GM23338 (cell line): ENCODE results near the gene INPP5A. TPM values are rescaled to one million over a fixed set of nuclear protein-coding genes. Genes with fewer than 3 reads are reported as not detected.
"Not testable (repeated sequence)": the region's sequence is repeated elsewhere in the genome, so short reads cannot be mapped to it uniquely, and the experiment has no call there.

Experiments used
- ATAC-seq: fragments of 200-7000 bp; cut with Tn5 transposase; 3 replicates; pipeline ENCODE4 v1.9.1; 2020
- DNase-seq: peaks from one replicate; pipeline ENCODE4 v3.0.0-alpha.2; 2015; ENCODE audit warnings: low spot score
- H2AFZ ChIP-seq: fragments of 200-600 bp; sonication (generic); 2 replicates; pipeline ENCODE4 v1.8.0; 2016; ENCODE audit warnings: antibody characterized with exemption, mild to moderate bottlenecking, moderate library complexity
- H3F3A ChIP-seq: fragments of 200-600 bp; sonication (generic); replicated peaks from 2 replicates; pipeline ENCODE4 v1.8.0; 2017; ENCODE audit warnings: antibody characterized with exemption, mixed run types, low read depth
- H3K27ac ChIP-seq: fragments of 200-600 bp; sonication (generic); 2 replicates; pipeline ENCODE4 v1.6.1; 2016; ENCODE audit warnings: low read depth
- H3K27me3 ChIP-seq: fragments of 200-600 bp; sonication (generic); 2 replicates; pipeline ENCODE4 v1.8.0; 2016; ENCODE audit warnings: mild to moderate bottlenecking, mixed run types, moderate library complexity; ENCODE audit not compliant: insufficient read depth
- H3K36me3 ChIP-seq: fragments of 200-600 bp; sonication (generic); 2 replicates; pipeline ENCODE4 v1.8.0; 2016; ENCODE audit warnings: mild to moderate bottlenecking; ENCODE audit not compliant: insufficient read depth
- H3K4me1 ChIP-seq: fragments of 200-600 bp; sonication (generic); 2 replicates; pipeline ENCODE4 v1.8.0; 2016; ENCODE audit warnings: mild to moderate bottlenecking, moderate library complexity; ENCODE audit not compliant: insufficient read depth
- H3K4me2 ChIP-seq: fragments of 200-600 bp; sonication (generic); 2 replicates; pipeline ENCODE4 v1.7.1; 2017; ENCODE audit warnings: mixed run types
- H3K4me3 ChIP-seq: fragments of 200-600 bp; sonication (generic); 2 replicates; pipeline ENCODE4 v1.6.1; 2016; ENCODE audit warnings: mixed run types
- H3K79me2 ChIP-seq: fragments of 200-600 bp; sonication (generic); replicated peaks from 2 replicates; pipeline ENCODE4 v1.8.0; 2017; ENCODE audit warnings: mild to moderate bottlenecking; ENCODE audit not compliant: insufficient read depth
- H3K9me2 ChIP-seq: fragments of 200-600 bp; sonication (generic); 2 replicates; pipeline ENCODE4 v1.8.0; 2017; ENCODE audit not compliant: insufficient read depth
- H4K20me1 ChIP-seq: fragments of 200-600 bp; sonication (generic); replicated peaks from 2 replicates; pipeline ENCODE4 v1.8.0; 2017; ENCODE audit warnings: mild to moderate bottlenecking; ENCODE audit not compliant: insufficient read depth
- H3K27ac Mint-ChIP-seq: 2 replicates; pipeline ENCODE4 v1.8.0; 2020; ENCODE audit warnings: inconsistent platforms, mild to moderate bottlenecking, moderate library complexity, mixed read lengths
- H3K27me3 Mint-ChIP-seq: 3 replicates; pipeline ENCODE4 v1.8.0; 2022; ENCODE audit warnings: low read depth, mild to moderate bottlenecking, moderate library complexity, mixed read lengths, inconsistent platforms; ENCODE audit not compliant: insufficient read depth, poor library complexity
- H3K36me3 Mint-ChIP-seq: 3 replicates; pipeline ENCODE4 v1.8.0; 2021; ENCODE audit warnings: low read depth, mild to moderate bottlenecking, inconsistent platforms, moderate library complexity, mixed read lengths
- H3K4me1 Mint-ChIP-seq: 3 replicates; pipeline ENCODE4 v1.8.0; 2020; ENCODE audit warnings: mild to moderate bottlenecking, inconsistent platforms, mixed read lengths
- H3K4me3 Mint-ChIP-seq: 3 replicates; pipeline ENCODE4 v1.8.0; 2021; ENCODE audit warnings: moderate library complexity, mild to moderate bottlenecking, inconsistent platforms, mixed read lengths
- H3K9me3 Mint-ChIP-seq: 3 replicates; pipeline ENCODE4 v1.8.0; 2020; ENCODE audit warnings: moderate library complexity, mild to moderate bottlenecking, inconsistent platforms, mixed read lengths
- CREB1 ChIP-seq: fragments of 250-450 bp; sonication (Bioruptor Pico); IDR thresholded peaks from 2 replicates; pipeline ENCODE4 v1.5.0; 2020; ENCODE audit warnings: low read depth, mild to moderate bottlenecking, moderate library complexity
- ETS1 ChIP-seq: IDR thresholded peaks from 2 replicates; pipeline ENCODE4 v1.6.1; 2016; ENCODE audit warnings: antibody characterized with exemption
- EZH2 ChIP-seq: fragments of 200-600 bp; sonication (generic); IDR thresholded peaks from one replicate; pipeline ENCODE4 v1.8.0; 2017; ENCODE audit warnings: antibody characterized with exemption, mild to moderate bottlenecking, low read depth; ENCODE audit not compliant: unreplicated experiment
- EZH2phosphoT487 ChIP-seq: fragments of 200-600 bp; sonication (generic); IDR thresholded peaks from one replicate; pipeline ENCODE4 v1.8.1; 2018; ENCODE audit warnings: antibody characterized with exemption; ENCODE audit not compliant: unreplicated experiment
- JUNB ChIP-seq: IDR thresholded peaks from one replicate; pipeline ENCODE4 v1.6.1; 2016; ENCODE audit warnings: antibody characterized with exemption; ENCODE audit not compliant: unreplicated experiment
- NANOG ChIP-seq: IDR thresholded peaks from 2 replicates; pipeline ENCODE4 v1.6.1; 2016; ENCODE audit warnings: antibody characterized with exemption, borderline replicate concordance
- REST ChIP-seq: IDR thresholded peaks from one replicate; pipeline ENCODE4 v1.6.1; 2018; ENCODE audit warnings: antibody characterized with exemption; ENCODE audit not compliant: unreplicated experiment
- STAT1 ChIP-seq: IDR thresholded peaks from one replicate; pipeline ENCODE4 v1.6.1; 2016; ENCODE audit warnings: antibody characterized with exemption; ENCODE audit not compliant: unreplicated experiment
- ZNF114 ChIP-seq: fragments of 250-450 bp; sonication (Bioruptor Pico); IDR thresholded peaks from 2 replicates; pipeline ENCODE4 v1.5.0; 2020; ENCODE audit warnings: mild to moderate bottlenecking, moderate library complexity
- ZNF331 ChIP-seq: fragments of 250-450 bp; sonication (Bioruptor Pico); IDR thresholded peaks from 2 replicates; pipeline ENCODE4 v1.5.0; 2020; ENCODE audit warnings: low read depth, mild to moderate bottlenecking, moderate library complexity
- polyA plus RNA-seq: library from polyadenylated mRNA; unstranded; fragments of >200 nt; fragmentation: Nextera tagmentation; extraction: Ambion mirVana; gene quantifications from 2 replicates; pipeline ENCODE4 v1.2.1, GENCODE V29; 2016
- total RNA-seq: library from RNA; depleted of rRNA; stranded (reverse); fragments of >200 nt; shearing (Covaris generic); gene quantifications from 2 replicates; pipeline ENCODE4 v1.2.3, GENCODE V29; 2014
- TF ChIP-seq, protein P1 (sequence below), 2 experiments: fragments of 200-600 bp in 1 of 2; sonication (generic) in 1 of 2; conservative IDR thresholded peaks; 2 replicates each; pipeline versions ENCODE4 v1.5.1 to v1.6.1; 2016 to 2017; ENCODE audit warnings: antibody characterized with exemption in 2 of 2, low read depth in 2 of 2, mild to moderate bottlenecking in 2 of 2, moderate library complexity in 1 of 2

INPP5A gene
- total and polyA plus RNA-seq, 2 experiments from 2014 or later, result 5.9 to 40.6 TPM

GRCh38 chr10:132796846-132797245 is 259.3 kb downstream of the INPP5A start:
- no peaks in the 10 kb centered on the region for H3K9me2 ChIP-seq
- H3K36me3 ChIP-seq, result no peaks in the 10 kb centered on the region
- Mint-ChIP-seq H3K27me3 (peaks cover 13% of the 10 kb centered on the region), H3K9me3 (no peaks in the 10 kb centered on the region), H3K4me3 (no peak overlapping the region), H3K36me3 (no peaks in the 10 kb centered on the region), H3K27ac (no peak overlapping the region), H3K4me1 (no peaks in the 10 kb centered on the region)
- H3K4me1 ChIP-seq, result no peaks in the 10 kb centered on the region
- no peak overlapping the region for H3K27ac ChIP-seq
- TF ChIP-seq JUNB (no peak), CREB1 (CRISPR knock-in tag) (no peak), ZNF331 (CRISPR knock-in tag) (no peak), ZNF114 (CRISPR knock-in tag) (no peak), EZH2 (no peak), NANOG (no peak), EZH2phosphoT487 (no peak), STAT1 (no peak), REST (no peak), ETS1 (no peak)
- TF ChIP-seq, protein P1, sequence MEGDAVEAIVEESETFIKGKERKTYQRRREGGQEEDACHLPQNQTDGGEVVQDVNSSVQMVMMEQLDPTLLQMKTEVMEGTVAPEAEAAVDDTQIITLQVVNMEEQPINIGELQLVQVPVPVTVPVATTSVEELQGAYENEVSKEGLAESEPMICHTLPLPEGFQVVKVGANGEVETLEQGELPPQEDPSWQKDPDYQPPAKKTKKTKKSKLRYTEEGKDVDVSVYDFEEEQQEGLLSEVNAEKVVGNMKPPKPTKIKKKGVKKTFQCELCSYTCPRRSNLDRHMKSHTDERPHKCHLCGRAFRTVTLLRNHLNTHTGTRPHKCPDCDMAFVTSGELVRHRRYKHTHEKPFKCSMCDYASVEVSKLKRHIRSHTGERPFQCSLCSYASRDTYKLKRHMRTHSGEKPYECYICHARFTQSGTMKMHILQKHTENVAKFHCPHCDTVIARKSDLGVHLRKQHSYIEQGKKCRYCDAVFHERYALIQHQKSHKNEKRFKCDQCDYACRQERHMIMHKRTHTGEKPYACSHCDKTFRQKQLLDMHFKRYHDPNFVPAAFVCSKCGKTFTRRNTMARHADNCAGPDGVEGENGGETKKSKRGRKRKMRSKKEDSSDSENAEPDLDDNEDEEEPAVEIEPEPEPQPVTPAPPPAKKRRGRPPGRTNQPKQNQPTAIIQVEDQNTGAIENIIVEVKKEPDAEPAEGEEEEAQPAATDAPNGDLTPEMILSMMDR (conservative IDR thresholded peaks at IDR 0.05; ENCODE audit: low read depth in 2 of 2), result no peak
- no peak for DNase-seq
- ATAC-seq, result no peak
- H3F3A ChIP-seq, result no peaks in the 10 kb centered on the region
- no peaks in the 10 kb centered on the region for H3K27me3 ChIP-seq
- no peak overlapping the region for H2AFZ ChIP-seq
- H3K79me2 ChIP-seq, result no peaks in the 10 kb centered on the region
- no peaks in the 10 kb centered on the region for H4K20me1 ChIP-seq
- H3K4me2 ChIP-seq, result no peak overlapping the region
- no peak overlapping the region for H3K4me3 ChIP-seq

DNA sequence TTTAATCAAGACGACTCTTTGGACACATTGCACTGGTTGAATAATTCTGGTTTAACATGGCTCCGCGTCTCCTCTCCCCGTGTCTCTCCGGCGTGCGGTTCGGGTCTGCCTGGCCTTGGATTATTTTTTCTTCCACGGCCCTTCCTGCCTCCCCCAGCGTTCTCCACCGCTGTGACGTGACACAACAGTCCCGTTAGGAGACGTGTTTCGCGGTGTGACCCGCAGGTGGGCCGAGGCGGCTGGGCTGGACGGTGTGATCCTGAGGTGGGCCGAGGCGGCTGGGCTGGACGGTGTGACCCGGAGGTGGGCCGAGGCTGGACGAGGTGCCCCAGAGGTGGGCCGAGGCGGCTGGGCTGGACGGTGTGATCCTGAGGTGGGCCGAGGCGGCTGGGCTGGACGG is 260.4 kb downstream of the INPP5A start:
- not testable (repeated sequence) for H3K4me3 Mint-ChIP-seq, ATAC-seq, H3K4me1 Mint-ChIP-seq, H3K27me3 ChIP-seq, H3F3A ChIP-seq, H3K27ac ChIP-seq, H4K20me1 ChIP-seq, H3K36me3 Mint-ChIP-seq, H3K9me3 Mint-ChIP-seq, H3K36me3 ChIP-seq, H3K79me2 ChIP-seq, H2AFZ ChIP-seq, H3K4me1 ChIP-seq, H3K4me3 ChIP-seq, H3K27ac Mint-ChIP-seq, H3K9me2 ChIP-seq, H3K4me2 ChIP-seq, DNase-seq
- H3K27me3 Mint-ChIP-seq, result peaks cover 11% of the 10 kb centered on the region
